GM19467 (cell line): Measurements from ENCODE around the gene MILR1.
"Not testable (repeated sequence)": the region's sequence is repeated elsewhere in the genome, so short reads cannot be mapped to it uniquely, and the experiment has no call there.

Experiments used
- ATAC-seq: cut with Tn5 transposase; IDR thresholded peaks from one replicate; pipeline ENCODE4 v1.9.1; 2021; ENCODE audit warnings: mild to moderate bottlenecking, moderate library complexity; ENCODE audit not compliant: unreplicated experiment

MILR1 gene

GRCh38 chr17:64426596-64426995 is 22.3 kb upstream of the MILR1 start:
- no peak for ATAC-seq

GRCh38 chr17:64428406-64428805 is 20.5 kb upstream of the MILR1 start:
- no peak for ATAC-seq

- not testable (repeated sequence) for ATAC-seq
These were observed 18.9 kb upstream of the MILR1 start for GRCh38 chr17:64430036-64430435.

- ATAC-seq = no peak
These were observed 17.4 kb upstream of the MILR1 start for GRCh38 chr17:64431534-64431933.

GRCh38 chr17:64437944-64438525 is 10.9 kb upstream of the MILR1 start:
- ATAC-seq = no peak

GRCh38 chr17:64439521-64439920 is 9.4 kb upstream of the MILR1 start:
- ATAC-seq = not testable (repeated sequence)

- ATAC-seq = no peak
These were observed 9.0 kb upstream of the MILR1 start for GRCh38 chr17:64439956-64440355.

- no peak for ATAC-seq
These were observed 7.0 kb upstream of the MILR1 start for GRCh38 chr17:64441772-64442540.

GRCh38 chr17:64442541-64442971 is 6.4 kb upstream of the MILR1 start:
- no peak for ATAC-seq

- no peak for ATAC-seq
These were observed 5.7 kb upstream of the MILR1 start for GRCh38 chr17:64443086-64443760.

- ATAC-seq = no peak
These were observed 1.4 kb upstream of the MILR1 start for GRCh38 chr17:64447526-64447925.

GRCh38 chr17:64449545-64449944 is 630 bp downstream of the MILR1 start:
- no peak for ATAC-seq

GRCh38 chr17:64455993-64456885 is 7.3 kb downstream of the MILR1 start:
- ATAC-seq = no peak

- ATAC-seq = no peak
These were observed 8.2 kb downstream of the MILR1 start for GRCh38 chr17:64457156-64457555.

GRCh38 chr17:64458756-64459155 is 9.8 kb downstream of the MILR1 start:
- ATAC-seq = no peak

- ATAC-seq = no peak
These were observed 10.4 kb downstream of the MILR1 start for GRCh38 chr17:64459284-64459747.

GRCh38 chr17:64459818-64460217 is 10.9 kb downstream of the MILR1 start:
- ATAC-seq = not testable (repeated sequence)

- ATAC-seq = no peak
These were observed 12.0 kb downstream of the MILR1 start for GRCh38 chr17:64460955-64461354.

- no peak for ATAC-seq
These were observed 12.9 kb downstream of the MILR1 start for GRCh38 chr17:64461788-64462187.

- no peak for ATAC-seq
These were observed 17.3 kb downstream of the MILR1 start for GRCh38 chr17:64466019-64466735.
